MM.1S (cell line): ENCODE measurements around the gene RCBTB1.

Experiments used
- EZH2 ChIP-seq: fragments of 300-600 bp; sonication (generic); optimal IDR thresholded peaks from 2 replicates; pipeline ENCODE3; 2017; ENCODE audit warnings: low read depth, mild to moderate bottlenecking, antibody characterized with exemption, low read length, mixed read lengths
- TF ChIP-seq, protein P1 (sequence below): fragments of 300-600 bp; sonication (generic); IDR thresholded peaks from 2 replicates; pipeline ENCODE4 v1.5.1; 2016; ENCODE audit warnings: antibody characterized with exemption, low read length, mixed read lengths

DNA sequence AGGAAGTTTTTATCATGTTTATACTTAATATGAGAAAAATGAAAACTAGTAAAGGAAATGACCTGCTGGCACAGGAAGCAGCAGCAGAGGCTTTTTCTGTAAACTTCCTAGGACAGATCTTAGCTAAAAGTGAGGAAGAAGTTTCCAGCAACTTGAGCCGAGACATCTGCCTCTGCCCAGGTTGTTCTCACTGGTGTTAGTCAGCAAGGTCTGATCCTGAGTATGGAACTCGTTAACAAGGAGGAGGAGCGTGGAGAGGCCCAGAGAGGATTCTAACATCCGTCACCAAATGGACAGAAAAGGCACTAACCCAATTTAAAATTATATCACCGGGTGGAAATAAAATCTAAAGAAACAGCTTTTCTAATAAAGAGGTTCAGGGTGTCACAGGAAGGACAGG, 46.0 kb downstream of the RCBTB1 start:
- TF ChIP-seq, protein P1, sequence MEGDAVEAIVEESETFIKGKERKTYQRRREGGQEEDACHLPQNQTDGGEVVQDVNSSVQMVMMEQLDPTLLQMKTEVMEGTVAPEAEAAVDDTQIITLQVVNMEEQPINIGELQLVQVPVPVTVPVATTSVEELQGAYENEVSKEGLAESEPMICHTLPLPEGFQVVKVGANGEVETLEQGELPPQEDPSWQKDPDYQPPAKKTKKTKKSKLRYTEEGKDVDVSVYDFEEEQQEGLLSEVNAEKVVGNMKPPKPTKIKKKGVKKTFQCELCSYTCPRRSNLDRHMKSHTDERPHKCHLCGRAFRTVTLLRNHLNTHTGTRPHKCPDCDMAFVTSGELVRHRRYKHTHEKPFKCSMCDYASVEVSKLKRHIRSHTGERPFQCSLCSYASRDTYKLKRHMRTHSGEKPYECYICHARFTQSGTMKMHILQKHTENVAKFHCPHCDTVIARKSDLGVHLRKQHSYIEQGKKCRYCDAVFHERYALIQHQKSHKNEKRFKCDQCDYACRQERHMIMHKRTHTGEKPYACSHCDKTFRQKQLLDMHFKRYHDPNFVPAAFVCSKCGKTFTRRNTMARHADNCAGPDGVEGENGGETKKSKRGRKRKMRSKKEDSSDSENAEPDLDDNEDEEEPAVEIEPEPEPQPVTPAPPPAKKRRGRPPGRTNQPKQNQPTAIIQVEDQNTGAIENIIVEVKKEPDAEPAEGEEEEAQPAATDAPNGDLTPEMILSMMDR, result no peak
- TF ChIP-seq EZH2, result no peak
